Right lung (tissue), 5 donors: ENCODE results near the gene DHCR24. TPM values are rescaled to one million over a fixed set of nuclear protein-coding genes. Genes with fewer than 3 reads are reported as not detected.

Experiments used
- DNase-seq, 2 donors: peaks; one replicate each; pipeline ENCODE4 v3.0.0-alpha.2; 2013
- polyA plus RNA-seq, 5 donors: library from polyadenylated mRNA; unstranded; fragments of 120-200 nt; gene quantifications; one replicate each; pipeline versions ENCODE4 v1.2.1 to v1.2.3, GENCODE V29; 2013; ENCODE audit warnings: inconsistent platforms in 1 of 5, low replicate concordance in 1 of 5; ENCODE audit not compliant: insufficient read length in 5 of 5, insufficient read depth in 1 of 5

DHCR24 gene
- polyA plus RNA-seq, 5 donors = 31.5 to 63.6 (median 40.5) TPM

DNA sequence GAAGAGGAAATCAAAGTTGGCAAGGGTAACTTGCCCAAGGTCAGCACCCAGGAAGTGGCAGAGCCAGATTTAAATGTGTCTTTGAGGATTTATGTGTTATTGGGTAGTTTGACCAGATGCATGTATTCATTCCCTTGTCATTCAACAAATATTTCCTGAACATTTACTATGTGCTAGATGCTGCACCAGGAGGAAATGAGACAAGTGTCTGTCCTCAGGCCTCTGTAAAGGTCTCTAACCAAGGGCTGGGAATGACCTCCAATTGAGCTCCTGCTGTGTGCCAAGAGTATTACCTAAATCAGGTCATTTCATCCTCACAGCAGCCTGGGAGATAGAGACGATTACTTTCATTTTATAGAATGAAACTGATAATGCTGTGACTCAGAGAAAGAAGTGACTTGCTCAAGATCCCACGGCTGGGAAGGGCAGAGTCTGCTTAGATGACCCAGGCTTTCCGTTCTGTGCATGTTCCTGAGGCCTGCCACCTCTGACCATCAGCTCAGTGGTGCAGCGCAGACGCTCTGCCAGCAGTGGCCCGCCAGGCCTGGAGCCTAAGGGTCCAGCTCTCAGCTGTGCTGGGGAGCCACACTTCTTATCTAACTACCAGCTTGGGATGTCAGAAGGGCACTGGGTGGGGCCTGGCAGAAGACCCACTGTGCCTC lies 82.4 kb downstream of the DHCR24 start:
- no peak for DNase-seq

DNA sequence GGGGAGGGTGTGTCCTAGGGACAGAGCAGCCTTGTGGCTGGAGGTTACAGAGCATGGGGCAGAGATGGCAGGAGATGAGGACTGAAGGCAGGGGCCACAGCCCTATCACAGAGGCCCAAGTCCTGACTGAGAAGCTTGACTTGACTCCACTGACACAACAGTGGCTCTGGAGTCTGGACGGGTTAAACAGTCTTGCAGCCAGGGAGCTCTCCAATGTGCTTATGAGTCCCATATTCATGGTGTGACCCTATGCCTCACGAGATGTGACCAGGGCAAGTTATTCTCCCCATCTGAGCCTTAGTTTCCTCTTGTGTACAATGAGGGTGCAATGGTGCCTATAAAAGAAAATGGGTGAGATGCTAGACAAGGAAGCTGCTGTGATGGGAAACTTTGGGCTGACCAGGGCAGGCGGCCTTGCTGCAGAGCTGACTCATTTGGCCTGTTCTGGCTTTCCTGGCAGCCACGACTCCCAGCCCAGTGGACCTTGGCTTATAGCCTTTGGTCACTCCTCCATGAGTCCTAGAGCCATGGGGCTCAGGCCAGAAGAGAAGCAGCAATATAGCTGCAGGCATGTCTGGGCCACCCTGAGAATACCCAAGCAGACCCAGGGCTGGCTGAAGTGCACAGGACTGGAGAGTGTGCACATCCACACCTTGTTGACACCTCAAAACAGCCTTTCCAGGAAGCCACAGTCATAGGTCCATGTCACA lies 83.1 kb downstream of the DHCR24 start:
- DNase-seq = no peak

DNA sequence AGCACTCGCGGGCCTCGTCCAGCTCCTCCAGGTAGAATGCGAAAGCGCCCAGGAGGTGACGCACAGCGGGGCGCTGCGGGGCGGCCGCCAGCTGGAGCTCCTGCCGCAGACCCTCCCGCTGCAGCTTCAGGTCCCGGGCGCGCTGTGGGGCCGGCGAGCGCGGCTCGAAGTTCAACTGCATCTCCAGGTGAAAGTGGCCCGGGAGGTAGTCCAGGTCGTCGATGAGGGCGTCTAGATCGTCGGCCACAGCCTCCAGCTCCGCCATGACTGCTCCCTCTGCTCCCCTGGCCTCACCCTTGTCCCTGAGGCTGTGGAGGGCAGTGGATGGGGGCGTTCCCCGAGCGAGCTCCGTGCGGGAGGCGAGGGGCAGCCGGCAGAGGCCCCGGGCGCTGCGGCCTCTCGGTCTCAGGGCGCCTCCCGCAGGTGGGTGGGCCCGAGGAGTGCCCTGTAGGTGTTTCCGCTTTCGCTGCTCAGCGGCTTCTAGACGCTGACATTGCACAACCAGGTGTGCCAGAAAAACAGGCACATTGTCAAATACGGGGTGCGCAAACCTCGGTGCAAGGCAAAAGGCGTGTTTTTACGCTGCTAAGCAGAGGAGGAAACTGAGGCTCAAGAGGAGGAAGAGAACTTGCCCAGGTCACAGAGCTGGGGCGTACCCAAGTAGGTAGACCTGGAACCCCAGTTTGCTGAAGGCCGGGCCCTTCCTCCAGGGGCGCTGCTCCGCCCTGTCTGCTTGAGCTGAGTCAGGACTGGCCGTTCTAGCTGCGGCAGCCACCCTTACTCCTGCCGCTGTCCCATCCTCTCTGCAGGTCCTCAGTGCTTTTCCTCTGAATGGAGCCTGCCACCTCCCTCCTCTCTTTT lies 85.9 kb downstream of the DHCR24 start, which contains the start of gene TTC22:
TTC22 (minus strand) TSS at position 425 of the 861 bp plus-strand sequence; CDS start at position 265, 160 bp downstream.
- DNase-seq = peak; percentile 35 to 57

DNA sequence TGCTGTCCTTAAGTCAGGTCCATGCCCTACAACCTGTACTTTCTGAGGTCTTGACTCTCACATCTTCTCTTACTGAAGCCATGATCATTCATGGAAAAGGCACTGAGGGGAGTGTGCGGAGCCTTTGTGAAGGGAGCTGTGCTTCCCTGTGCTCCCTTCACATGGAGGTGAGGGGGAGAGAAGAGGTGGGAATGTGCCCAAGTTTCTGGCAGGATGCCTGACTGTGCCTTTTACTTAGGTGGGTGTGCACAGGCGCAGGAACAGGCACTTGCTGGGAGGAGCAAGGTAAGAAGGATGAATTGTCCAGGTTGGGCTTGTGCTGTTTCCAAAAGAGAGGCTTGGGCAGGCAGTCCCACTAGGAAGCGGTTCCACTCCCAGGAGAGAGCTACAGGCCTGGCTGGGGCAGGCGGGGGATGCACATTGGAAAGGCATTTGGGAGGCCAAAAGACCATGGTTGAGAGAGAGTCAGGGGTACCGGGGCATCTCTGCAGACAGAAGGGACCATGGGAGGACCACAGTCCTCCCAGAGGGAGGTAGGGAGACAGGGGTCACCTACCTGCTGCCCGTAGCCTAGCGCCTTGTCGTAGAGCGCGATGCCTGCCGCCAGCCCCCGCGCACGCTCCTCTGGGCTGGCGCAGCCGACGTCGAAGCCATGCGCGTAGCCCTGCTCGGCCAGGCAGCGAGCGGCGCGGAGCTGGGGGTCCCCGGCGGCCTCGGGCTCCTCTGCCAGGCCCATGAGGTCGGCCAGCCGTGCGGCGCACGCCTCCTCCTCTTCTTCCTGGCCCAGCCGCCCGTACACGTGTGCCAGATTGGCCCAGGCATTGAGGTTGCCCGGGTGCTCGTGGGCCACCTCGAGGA lies 86.7 kb downstream of the DHCR24 start:
- no peak for DNase-seq

Other genes with a start within 250 kb of the DHCR24 start
- 10 to 100 TPM; 10.1 to 16.2 (median 11.4) TPM for gene MROH7, start 245.4 kb downstream of the DHCR24 start, polyA plus RNA-seq
- gene TTC4, start 171.3 kb downstream of the DHCR24 start, polyA plus RNA-seq = 10 to 100 TPM; 30.2 to 38.6 (median 35.2) TPM
- gene PARS2, start 122.7 kb downstream of the DHCR24 start, polyA plus RNA-seq = 1 to 10 TPM; 4.9 to 6.0 (median 5.4) TPM
- gene TTC22, start 85.9 kb downstream of the DHCR24 start, polyA plus RNA-seq = 1 to 10 TPM; 3.2 to 4.9 (median 4.4) TPM
- gene TMEM61, start 93.4 kb upstream of the DHCR24 start, polyA plus RNA-seq = under 1 TPM in 2 of 5 donors, not detected in 3; 0.24 to 0.40 TPM
- gene BSND, start 111.7 kb upstream of the DHCR24 start, polyA plus RNA-seq = under 1 TPM in 3 of 5 donors, not detected in 2; 0.04 to 0.13 (median 0.06) TPM
- 1 to 10 TPM in 2 of 5 donors, under 1 TPM in 3; 0.59 to 3.4 (median 0.85) TPM for gene PCSK9, start 152.4 kb upstream of the DHCR24 start, polyA plus RNA-seq